Measurements from ENCODE around the gene PIMREG.
A peak's percentile ranks its signal among the peaks of the same experiment; 100 is the strongest.

Gene PIMREG

DNA sequence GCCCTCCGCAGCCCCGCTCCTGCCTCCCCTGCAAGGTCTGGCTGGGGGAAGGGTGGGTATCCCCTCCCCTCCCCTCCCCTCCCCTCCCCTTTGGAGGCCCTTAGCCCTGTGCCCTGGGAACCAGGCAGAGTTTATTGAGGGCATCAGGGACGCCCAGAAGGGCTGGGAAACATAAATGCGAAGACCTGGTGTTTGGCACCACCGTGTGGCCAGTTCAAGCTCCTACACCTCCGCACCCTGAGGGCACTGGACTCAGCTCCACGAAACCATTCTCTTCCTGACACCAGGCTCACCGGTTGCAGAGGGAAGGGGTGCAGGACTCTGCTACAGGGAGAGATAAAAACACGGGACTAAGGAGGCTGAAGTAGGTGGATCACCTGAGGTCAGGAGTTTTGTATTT lies 8.3 kb upstream of the PIMREG start:
- Histone ChIP-seq H3F3A (ENCODE audit: insufficient read depth, low read length) (no peaks in the 10 kb centered on the region), H3K9ac (ENCODE audit: low read length) (no peak overlapping the region), H3K4me1 (ENCODE audit: insufficient read depth, low read length, severe bottlenecking) (no peaks in the 10 kb centered on the region), H4K20me1 (ENCODE audit: insufficient read depth, low read length) (no peaks in the 10 kb centered on the region), H3K4me2 (ENCODE audit: low read length) (no peak overlapping the region), H3K79me2 (ENCODE audit: insufficient read depth, low read length) (no peaks in the 10 kb centered on the region), H3K27me3 (ENCODE audit: insufficient read depth, low read length) (no peaks in the 10 kb centered on the region), H2AFZ (ENCODE audit: low read length) (no peak overlapping the region), H3K36me3 (ENCODE audit: insufficient read depth, low read length) (no peaks in the 10 kb centered on the region), H3K27ac (ENCODE audit: low read depth, low read length, poor library complexity, severe bottlenecking) (no peak overlapping the region), H3K9me3 (ENCODE audit: low read length) (no peaks in the 10 kb centered on the region), H3K4me3 (ENCODE audit: low read depth, low read length, poor library complexity, severe bottlenecking) (no peak overlapping the region), H3K9me2 (ENCODE audit: low read depth, low read length) (no peaks in the 10 kb centered on the region)
- peak; percentile 69 for TF ChIP-seq CTCF (IDR thresholded peaks at IDR 0.05; ENCODE audit: low read length)
- no peak for TF ChIP-seq EZH2 (IDR thresholded peaks at IDR 0.05; ENCODE audit: borderline replicate concordance, low read length)

DNA sequence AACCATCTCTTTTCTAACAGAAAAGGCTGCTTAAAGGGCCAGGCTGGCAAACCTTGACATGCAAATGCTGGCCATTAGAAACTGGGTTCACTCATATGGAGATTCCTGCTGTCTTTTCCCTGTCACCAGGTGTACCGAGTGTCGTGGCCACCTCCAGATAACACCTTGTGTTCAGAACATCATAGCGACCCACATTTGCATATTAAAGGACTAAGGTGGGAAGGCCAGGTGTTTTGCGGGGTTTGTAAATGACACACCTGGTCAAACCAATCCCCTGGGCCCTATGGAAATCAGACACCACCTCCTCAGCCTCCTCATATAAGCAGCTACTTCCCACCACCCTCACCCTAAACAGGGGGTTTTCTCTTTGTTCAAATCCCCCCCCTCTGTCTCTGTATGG lies 6.8 kb upstream of the PIMREG start:
- Histone ChIP-seq H3K9me3 (ENCODE audit: low read length) (no peaks in the 10 kb centered on the region), H3K4me3 (ENCODE audit: low read depth, low read length, poor library complexity, severe bottlenecking) (no peak overlapping the region), H3K79me2 (ENCODE audit: insufficient read depth, low read length) (no peaks in the 10 kb centered on the region), H3K4me2 (ENCODE audit: low read length) (no peak overlapping the region), H3K27ac (ENCODE audit: low read depth, low read length, poor library complexity, severe bottlenecking) (no peak overlapping the region), H3K9me2 (ENCODE audit: low read depth, low read length) (no peaks in the 10 kb centered on the region), H4K20me1 (ENCODE audit: insufficient read depth, low read length) (no peaks in the 10 kb centered on the region), H2AFZ (ENCODE audit: low read length) (no peak overlapping the region), H3K4me1 (ENCODE audit: insufficient read depth, low read length, severe bottlenecking) (no peaks in the 10 kb centered on the region), H3K9ac (ENCODE audit: low read length) (no peak overlapping the region), H3K36me3 (ENCODE audit: insufficient read depth, low read length) (no peaks in the 10 kb centered on the region), H3F3A (ENCODE audit: insufficient read depth, low read length) (no peaks in the 10 kb centered on the region), H3K27me3 (ENCODE audit: insufficient read depth, low read length) (no peaks in the 10 kb centered on the region)
- no peak for TF ChIP-seq EZH2 (IDR thresholded peaks at IDR 0.05; ENCODE audit: borderline replicate concordance, low read length)
- no peak for TF ChIP-seq CTCF (IDR thresholded peaks at IDR 0.05; ENCODE audit: low read length)

DNA sequence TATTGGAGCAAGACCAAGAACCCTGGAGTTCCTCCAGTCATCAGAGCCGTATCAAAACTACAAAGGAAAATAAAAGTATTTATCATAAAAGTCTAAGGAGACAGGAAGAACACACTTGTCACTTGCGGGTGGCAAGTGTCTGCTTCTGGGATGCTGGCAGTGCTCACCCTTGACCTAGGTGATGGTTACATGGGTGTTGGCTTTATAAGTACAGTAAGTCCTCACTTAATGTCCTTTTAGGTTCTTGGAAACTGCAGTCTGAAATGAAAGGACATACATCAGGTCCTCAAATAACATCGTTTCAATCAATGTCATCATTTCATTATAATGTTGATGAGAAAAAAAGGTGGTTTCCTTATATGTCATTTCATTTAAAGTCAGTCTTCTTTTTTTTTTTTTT lies 6.3 kb upstream of the PIMREG start:
- Histone ChIP-seq H3K27me3 (ENCODE audit: insufficient read depth, low read length) (no peaks in the 10 kb centered on the region), H2AFZ (ENCODE audit: low read length) (no peak overlapping the region)

More for the DNA sequence above, 6.3 kb upstream of the PIMREG start:
- Histone ChIP-seq H3K4me2 (ENCODE audit: low read length) (no peak overlapping the region), H3K27ac (ENCODE audit: low read depth, low read length, poor library complexity, severe bottlenecking) (no peak overlapping the region), H4K20me1 (ENCODE audit: insufficient read depth, low read length) (no peaks in the 10 kb centered on the region), H3K79me2 (ENCODE audit: insufficient read depth, low read length) (no peaks in the 10 kb centered on the region), H3K9me3 (ENCODE audit: low read length) (no peaks in the 10 kb centered on the region), H3K4me3 (ENCODE audit: low read depth, low read length, poor library complexity, severe bottlenecking) (no peak overlapping the region), H3F3A (ENCODE audit: insufficient read depth, low read length) (no peaks in the 10 kb centered on the region), H3K9me2 (ENCODE audit: low read depth, low read length) (no peaks in the 10 kb centered on the region), H3K36me3 (ENCODE audit: insufficient read depth, low read length) (no peaks in the 10 kb centered on the region), H3K4me1 (ENCODE audit: insufficient read depth, low read length, severe bottlenecking) (no peaks in the 10 kb centered on the region), H3K9ac (ENCODE audit: low read length) (no peak overlapping the region)
- TF ChIP-seq EZH2 (IDR thresholded peaks at IDR 0.05; ENCODE audit: borderline replicate concordance, low read length) (no peak), CTCF (IDR thresholded peaks at IDR 0.05; ENCODE audit: low read length) (no peak)

Data from OCI-LY1 (cell line).